CD4-positive, alpha-beta T cell treated with Interferon alpha-2 for 1 hour (primary cell): ENCODE data around the gene ZNF605.
"Not testable (repeated sequence)": the region's sequence is repeated elsewhere in the genome, so short reads cannot be mapped to it uniquely, and the experiment has no call there.

Source experiments
- DNase-seq, 2 donors: peaks; one replicate each; pipeline ENCODE4 v3.0.0-alpha.2; 2020 to 2022

ZNF605 gene

DNA sequence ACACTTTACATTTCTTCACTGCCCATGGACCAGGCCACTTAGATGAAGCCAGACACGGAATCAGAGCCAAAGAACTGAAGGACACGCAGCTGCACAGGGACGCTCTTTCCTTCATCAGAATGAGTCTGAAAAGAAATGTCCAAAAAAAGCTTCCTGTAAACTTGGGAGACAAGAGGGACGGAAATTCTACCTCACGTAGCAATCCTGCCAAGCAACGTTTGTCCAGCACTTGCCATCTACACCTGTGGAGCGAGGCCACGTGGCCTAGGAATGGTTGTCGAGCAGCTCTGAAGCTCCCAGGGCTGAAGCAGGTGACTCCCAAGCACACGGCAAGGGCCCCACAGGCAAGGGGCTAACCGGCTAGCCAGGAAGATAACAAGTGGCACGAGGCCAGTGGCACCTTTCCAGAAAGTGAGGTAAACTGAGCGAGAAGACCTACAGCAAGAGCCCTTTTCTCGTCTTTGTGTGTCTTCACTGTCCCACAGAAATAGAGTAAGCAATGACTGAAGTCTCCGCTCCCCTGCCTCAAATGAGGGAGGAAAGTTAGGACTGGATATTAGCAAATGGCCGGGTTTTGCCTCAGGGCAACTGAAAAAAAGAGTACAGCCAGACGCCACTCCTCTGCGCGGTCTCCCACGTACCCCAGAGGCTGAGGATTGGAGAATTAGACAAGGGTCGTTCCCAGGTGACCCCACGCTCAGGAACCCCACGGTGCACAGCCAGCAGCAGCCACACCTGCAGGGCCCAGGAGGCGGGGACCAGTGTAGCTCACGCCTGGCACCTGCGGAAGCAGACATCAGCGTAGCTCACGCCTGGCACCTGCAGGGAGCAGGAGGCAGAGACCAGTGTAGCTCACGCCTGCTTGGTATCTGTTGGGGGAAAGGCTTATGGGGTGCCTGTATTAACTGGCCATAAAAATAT, 7.7 kb downstream of the ZNF605 start:
- DNase-seq, result no peak

DNA sequence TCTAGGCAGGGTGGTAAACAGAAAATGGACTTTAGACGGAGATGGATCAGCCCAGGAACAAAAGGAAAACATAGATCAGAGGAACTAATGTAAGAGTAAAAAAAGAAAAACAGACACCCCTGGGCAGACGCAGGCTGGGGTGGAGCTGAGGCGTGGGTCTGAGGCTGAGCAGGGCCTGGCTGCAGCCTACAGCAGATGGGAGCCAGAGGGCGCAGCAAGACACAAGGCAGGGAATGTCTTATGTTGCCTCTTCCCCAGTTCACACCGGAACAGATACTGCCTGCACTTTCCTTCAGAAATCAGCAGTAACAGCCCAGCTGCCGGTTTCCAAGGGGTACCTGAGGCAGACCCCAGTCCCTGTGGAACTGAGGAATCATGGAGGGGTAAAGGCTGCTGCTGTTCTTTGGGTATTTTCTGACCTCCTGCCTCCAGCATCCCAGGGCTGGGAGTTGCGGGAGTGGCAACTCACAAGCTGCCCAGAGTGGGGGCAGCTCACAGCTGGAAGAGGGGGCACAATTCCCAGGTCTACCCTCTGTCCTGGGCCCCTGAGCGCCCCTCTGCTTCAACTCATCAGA, 9.8 kb downstream of the ZNF605 start:
- DNase-seq, result no peak

DNA sequence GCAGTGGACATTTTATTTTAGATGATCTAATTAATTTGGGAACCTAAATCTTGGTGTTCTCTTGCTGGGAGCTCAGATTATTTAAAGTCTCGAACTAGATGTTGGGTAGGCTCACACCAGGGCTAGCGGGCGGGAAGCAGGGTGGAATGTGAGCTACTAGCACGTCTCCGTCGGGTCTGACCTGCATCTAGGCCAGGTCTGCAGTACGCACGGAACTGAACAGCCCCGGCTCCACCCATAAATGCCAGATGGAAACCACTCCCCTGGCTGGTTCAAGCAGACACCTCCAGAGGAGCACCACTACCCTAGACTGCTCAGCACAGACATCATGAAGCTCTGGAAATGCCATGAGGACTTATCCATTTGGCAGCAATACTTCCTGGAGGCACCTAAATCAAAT, 10.3 kb downstream of the ZNF605 start:
- DNase-seq, result no peak

DNA sequence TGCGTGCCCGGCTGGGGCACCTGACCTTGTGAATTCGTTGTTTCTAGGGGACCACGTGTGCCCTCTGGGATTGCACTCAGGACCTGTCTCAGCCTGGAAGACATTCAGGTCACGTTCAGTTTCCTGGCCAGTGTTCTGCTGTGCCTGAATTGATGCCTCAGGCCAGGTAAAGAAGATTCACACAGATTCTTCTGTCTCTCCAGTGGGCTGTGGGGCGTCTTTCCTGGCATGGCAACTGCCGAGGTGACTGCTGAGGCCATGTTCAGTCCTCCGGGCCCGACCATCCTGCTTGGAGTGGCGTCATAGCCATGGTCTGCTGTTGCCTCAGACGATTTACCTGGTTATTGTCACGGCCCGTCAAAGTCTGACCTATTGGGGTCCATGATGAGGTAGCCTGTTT, 13.5 kb downstream of the ZNF605 start:
- DNase-seq, result no peak

DNA sequence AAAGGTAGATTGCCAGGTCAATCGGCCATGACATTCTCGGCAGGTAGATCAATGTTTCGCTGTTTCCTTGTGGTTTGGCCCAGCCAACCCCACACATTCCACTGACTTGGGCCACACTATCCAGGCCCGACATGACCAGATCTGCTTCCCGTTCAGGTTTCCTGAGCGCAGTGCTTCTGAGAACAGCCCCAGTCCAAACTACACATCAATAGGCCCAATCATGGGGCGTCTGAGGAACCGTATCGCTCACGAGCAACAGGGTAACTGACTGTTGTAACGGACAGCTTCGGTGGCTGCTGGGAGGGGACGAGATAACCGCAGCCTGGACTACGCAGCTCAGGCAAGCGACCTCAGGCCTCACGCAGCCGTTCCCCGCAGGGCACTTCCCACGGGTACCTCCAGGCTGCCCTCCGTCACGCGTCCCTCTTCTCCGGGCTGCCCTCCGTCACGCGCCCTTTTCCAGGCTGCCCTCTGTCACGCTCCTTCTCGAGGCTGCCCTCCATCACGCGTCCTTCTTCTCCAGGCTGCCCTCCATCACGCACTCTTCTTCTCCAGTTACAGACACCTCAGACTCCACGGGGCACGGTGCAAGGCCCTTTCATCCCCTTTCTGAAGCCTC, 14.7 kb downstream of the ZNF605 start:
- no peak for DNase-seq

DNA sequence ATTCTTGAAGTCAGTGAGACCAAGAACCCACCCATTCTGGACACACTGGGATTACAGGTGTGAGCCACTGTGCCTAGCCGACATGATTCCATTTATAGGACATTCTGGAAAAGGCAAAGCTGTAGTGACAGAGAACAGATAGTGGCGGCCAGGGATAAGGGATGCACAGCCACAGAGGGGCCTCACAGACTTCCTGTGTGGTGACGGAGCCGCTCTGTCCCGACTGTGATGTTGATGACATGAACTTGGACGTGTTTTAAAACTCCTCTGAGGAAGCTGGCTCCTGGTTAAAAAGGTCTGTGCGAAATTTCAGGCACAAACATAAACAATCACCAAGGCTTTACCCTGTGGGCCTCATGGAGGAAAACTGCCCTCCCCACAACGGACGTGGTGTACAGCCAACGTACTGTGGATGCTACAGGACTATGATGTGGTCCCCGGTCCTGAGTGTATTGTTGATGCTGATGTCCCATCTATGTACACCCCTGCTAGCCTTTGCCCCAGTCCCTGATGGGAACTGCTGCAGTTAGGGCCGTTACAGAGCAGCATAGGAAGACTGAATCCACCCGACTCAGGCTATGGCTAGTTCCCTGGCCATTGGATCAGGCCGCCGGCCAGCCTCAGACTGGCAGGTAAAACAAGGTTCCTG, 15.9 kb downstream of the ZNF605 start:
- no peak for DNase-seq

DNA sequence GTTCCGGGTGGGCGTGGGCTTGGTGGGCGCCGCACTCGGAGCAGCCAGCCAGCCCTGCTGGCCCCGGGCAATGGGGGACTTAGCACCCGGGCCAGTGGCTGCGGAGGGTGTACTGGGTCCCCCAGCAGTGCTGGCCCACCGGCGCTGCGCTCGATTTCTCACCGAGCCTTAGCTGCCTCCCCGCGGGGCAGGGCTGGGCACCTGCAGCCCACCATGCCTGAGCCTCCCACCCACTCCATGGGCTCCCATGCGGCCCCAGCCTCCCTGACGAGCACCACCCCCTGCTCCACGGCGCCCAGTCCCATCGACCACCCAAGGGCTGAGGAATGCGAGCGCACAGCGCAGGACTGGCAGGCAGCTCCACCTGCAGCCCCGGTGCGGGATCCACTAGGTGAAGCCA, 17.3 kb downstream of the ZNF605 start:
- not testable (repeated sequence) for DNase-seq

DNA sequence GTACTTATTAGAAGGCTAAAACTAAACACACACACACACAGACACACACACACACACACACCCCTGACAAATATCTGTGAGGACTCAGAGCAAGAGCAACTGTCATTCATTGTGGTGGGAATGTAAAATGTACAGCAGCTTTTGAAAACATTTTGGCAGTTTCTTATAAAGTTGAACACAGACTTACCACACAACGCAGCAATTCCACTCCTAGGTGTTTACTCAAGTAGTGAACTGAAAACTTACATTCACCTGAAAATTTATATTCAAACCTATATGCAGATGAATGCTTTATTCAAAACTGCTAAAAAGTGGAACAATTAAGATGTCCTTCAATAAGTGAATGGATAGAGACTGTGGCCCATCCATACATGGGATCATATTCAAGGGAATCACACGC, 18.6 kb downstream of the ZNF605 start:
- DNase-seq, result no peak

DNA sequence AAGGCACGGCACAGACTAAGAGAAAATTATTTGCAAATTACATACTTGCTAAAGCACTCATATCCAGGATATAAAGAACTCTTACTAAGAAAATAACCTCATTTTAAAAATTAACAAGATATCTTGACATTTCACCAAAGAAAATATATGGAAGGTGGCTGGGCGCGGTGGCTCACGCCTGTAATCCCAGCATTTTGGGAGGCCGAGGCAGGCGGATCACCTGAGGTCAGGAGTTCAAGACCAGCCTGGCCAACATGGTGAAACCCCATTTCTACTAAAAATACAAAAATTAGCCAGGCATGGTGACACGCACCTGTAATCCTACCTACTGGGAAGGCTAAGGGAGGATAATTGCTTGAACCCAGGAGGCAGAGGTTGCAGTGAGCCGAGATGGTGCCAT, 19.2 kb downstream of the ZNF605 start:
- not testable (repeated sequence) for DNase-seq

DNA sequence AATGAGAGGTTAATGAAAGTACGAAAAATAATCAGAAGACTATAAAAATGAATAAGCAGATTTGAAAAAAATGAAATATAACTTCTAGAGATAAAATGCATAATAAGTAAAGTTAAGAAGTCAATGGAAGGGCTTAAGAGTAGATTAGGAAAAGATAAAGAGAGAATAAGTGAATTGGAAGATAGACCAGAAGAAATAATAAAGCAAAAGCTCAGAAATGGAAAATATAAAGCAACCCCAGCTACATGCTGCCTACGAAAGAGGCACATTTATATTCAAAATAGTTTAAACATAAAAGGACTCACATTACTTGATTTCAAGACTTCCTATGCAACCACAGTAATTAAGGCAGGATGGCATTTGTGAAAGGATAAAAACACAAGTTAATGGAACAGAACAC, 19.9 kb downstream of the ZNF605 start:
- DNase-seq, result no peak

DNA sequence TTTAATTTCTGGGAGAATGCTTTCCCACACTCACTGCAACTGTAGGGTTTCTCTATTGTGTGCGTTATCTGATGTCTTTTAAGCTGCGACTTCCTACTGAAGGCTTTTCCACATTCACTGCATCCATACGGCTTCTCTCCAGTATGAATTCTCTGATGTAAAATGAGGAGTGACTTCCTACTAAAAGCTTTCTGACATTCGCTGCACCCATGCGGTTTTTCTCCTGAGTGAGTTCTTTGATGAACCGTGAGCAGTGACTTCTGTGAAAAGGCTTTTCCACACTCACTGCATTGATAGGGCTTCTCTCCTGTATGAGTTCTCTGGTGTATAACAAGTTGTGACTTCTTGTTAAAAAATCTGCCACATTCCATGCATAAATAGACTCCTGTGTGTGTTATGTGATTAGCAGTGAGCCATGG, 29.7 kb downstream of the ZNF605 start:
- DNase-seq, result no peak

DNA sequence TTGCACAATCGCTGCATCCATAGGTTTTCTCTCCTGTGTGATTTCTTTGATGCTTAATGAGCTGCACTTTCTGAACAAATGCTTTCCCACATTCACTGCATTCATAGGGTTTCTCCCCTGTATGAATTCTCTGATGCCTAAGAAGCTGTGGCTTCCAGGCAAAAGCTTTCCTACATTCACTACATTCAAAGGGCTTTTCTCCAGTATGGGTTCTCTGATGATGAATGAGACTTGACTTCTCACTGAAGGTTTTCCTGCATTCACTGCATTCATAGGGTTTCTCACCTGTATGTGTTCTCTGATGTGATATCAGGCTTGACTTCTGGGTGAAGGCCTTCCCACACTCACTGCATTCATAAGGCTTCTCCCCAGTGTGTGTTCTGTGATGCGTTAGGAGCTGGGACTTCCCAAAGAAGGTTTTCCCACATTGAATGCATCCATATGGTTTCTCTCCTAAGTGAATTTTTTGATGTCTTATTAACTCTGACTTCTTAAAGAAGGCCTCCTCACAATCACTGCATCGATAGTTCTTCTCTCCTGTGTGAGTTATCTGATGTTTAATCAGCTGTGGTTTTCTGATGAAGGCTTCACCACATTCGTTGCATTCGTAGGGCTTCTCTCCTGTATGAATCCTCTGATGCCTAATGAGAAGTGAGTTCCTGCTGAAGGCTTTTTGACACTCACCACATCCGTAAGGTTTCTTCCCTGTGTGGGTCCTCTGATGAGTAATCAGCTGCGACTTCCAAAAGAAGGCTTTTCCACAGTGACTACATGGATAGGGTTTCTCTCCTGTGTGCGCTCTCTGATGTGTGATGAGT, 30.3 kb downstream of the ZNF605 start:
- DNase-seq, result no peak

DNA sequence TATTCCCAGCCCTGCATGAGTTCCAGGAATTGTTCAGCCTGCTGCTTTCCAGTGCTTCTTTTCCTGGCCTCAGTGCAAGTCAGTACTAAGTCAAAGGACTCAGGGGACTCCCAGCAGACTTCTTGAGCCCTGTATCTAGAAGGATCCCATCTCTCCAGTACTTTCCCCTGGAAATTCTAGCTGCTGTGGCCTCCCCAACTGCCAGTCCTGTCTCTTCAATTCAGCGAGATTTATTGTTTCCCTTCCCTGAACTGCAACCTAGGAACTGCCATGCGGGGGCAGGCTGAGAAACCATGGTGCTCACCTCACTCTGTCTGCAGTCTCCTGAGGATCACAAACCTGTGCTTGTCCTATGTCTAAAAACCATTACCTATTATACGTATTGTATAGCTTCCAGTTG, 31.8 kb downstream of the ZNF605 start:
- DNase-seq, result no peak

DNA sequence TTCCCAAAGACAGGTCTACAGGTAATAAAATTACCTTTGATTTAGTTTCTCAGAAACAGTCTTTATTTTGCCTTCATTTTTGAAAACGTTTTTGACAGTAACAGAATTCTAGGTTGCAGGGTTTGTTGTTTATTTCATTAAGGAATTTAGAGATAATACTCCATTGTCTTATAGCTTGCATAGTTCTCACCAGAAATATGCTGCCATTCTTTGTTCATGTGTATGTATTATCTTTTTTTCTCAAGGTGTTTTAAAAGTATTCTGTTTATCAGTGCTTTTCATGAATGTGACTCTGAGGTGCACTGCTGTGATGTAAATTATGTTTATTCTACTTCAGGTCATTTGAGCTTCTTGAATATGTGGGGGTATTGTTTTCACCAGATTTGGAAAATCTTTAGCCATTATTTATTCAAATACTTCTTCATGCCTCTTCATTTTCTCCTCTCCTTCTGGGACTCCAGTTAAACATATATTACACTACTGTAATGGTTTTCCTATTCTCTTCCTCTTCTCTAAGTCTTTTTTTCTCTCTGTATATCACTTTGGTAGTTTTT, 32.7 kb downstream of the ZNF605 start:
- DNase-seq, result no peak

DNA sequence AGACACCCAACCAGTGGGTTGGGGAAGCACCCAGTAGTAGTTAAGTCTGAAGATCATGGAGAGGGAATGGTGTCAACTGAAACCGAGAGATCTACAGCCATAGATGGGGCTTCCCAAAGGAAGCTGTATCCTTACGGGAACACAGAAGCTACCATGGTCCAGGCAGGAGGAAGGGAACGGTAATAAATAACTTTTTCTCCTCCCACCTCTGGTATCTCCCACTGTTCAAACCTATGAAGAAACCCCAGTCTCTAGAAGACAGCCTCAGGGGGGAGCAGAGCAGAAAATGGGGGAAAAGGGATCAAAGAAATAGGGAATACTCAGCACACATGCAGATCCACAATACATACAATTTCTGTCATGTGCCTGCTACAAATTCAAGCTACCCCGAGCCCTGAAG, 33.4 kb downstream of the ZNF605 start:
- DNase-seq, result no peak

DNA sequence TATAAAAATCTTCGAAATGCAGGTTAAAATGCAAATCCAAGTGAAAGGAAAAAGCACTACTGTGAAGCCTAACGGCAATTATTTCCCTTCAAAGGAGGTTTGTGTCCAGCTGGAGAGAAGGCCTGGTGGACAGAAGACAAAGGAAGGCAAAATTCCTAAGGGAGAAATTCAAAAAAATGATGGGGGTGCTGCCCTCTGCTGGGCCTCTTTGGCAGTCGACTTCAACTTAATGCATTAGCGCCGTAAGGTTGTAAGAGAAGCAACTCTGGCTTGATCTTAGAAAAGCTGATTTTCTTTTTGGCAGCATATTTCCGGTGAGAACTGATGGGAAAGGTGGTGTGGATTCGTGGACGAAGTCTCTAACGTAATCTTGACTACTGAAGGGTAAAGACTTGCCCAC, 34.4 kb downstream of the ZNF605 start:
- DNase-seq, result no peak

DNA sequence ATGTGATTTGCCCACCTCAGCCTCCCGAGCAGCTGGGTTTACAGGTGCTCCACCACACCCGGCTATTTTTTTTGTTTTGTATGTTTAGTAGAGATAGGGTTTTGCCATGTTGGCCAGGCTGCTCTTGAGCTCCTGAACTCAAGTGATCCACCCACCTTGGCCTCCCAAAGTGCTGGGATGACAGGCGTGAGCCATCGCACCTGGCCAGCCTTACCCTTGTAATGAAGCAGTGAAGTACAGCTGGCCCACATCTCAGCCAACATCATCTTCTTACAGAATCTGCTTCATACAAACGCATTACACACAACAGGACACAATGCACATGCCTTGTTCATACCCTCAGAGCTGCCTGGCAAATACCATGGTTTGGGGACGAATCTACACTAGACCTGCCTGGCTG, 37.4 kb downstream of the ZNF605 start:
- DNase-seq, result no peak

DNA sequence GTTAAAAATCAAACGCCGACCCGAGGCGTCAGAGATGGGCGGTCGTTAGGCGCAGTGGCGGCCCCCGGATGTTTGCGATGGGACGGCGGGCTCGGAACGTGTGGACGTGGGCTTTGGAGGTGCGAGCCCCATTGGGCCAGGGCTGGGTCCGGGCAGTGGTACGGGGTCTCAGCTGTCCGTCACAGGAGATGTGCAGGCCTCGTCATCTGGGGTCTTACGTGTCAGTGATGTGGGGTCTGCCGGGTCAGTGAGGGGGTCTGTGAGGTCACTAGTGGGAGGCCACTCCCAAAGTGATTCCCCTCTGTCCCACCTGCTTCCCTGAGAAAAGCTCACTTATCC, 47.1 kb downstream of the ZNF605 start:
- DNase-seq, result no peak

DNA sequence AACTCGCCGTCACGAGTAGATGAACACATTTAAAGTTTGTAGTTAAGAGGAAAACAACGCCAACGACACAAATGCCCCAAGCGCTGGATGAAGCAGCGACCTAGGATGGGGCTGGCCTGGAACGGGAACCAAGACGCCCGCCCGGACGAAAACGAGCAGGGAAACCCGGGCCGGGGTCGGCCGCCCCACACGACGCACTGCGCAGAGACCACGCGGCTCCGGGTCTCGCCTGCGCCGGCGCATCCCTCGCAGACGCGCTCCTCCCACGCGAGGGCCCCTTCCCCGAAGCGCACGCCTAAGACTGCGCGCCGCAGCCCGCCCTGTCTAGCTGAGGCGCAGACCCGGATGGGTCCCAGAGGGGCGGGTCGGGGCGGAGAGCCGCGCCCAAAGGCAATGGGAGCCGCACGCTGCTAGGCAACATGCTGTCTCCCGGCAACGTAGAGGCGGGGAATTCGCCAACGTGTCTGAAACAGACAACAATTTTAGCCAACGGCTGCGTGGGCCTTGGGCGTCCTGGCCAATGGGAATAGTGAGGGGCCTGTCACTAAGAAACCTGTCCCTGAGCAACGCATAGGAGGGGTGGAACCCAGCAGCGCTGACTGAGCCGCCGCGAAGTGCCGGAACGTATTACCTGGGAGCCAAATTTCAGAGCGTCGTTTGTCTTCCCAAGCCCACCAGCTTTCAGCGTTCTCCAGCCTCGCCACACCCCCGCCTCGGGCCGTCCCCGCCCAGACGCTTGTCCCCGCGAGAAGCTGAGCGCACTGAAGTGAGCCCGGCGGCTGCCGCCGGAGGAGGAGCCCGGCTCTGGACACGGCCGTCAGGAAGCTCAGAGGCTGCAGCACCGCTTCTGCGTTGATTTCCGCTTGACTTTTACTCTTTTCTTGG, 47.7 kb downstream of the ZNF605 start:
- peak; percentile 96 to 97 for DNase-seq

DNA sequence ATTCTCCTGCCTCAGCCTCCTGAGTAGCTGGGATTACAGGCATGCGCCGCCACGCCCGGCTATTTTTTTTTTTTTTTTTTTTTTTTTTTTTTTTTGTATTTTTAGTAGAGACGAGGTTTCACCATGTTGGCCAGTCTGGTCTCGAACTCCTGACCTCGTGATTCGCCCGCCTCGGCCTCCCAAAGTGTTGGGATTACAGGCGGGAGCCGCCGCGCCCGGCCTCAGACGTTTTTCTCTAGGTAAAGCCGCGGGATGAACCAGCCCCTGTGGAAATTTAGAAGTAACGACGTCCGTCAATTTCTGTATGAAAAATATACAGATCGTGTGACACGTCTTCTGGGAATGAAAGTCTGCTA, 48.3 kb downstream of the ZNF605 start:
- DNase-seq, result not testable (repeated sequence)

DNA sequence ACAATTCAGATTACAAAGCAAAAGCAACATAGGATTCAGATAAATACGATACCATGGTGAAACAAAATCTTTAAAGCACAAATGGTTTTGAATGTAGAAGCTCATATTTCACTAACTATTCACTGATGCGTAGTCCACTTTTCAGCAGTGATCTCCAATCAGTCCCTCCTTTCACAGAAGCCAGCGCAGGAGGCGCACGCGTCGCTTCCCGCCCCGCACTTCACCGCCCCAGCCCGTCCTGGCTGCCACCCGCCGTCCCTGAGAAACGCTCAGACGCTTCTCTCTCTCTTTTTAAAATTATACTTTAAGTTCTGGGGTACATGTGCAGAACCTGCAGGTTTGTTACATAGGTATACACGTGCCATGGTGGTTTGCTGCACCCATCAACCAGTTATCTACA, 48.9 kb downstream of the ZNF605 start:
- no peak for DNase-seq
